GM19467 (cell line): ENCODE measurements around the gene ATG13.

Experiments used
- ATAC-seq: cut with Tn5 transposase; IDR thresholded peaks from one replicate; pipeline ENCODE4 v1.9.1; 2021; ENCODE audit warnings: mild to moderate bottlenecking, moderate library complexity; ENCODE audit not compliant: unreplicated experiment

ATG13 gene

GRCh38 chr11:46674463-46675287 is 57.3 kb downstream of the ATG13 start:
- ATAC-seq: no peak

GRCh38 chr11:46675288-46675851 is 58.0 kb downstream of the ATG13 start:
- no peak for ATAC-seq

- ATAC-seq: no peak
Measured at GRCh38 chr11:46675949-46676348, 58.6 kb downstream of the ATG13 start.

- ATAC-seq: no peak
Measured at GRCh38 chr11:46676436-46677158, 59.2 kb downstream of the ATG13 start.

DNA sequence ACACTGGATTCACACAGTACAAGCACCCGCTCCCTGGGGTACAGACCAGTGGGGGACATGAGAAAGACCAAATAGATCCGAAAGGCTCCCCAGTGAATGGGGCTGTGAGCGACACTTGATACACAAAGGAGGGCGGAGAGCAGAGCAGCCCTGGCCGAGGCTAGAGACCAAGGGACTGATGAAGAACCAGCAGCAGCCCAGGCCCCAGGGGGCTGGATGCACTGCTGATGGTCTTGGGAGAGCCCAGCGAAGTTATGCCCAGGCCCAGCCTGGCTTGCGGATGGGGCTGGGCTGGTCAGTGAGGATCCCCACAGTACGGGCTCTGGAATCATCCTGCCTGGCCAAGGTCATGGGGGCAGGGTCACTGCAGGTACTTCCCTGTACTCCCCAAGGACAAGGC is 59.8 kb downstream of the ATG13 start:
- ATAC-seq: no peak

DNA sequence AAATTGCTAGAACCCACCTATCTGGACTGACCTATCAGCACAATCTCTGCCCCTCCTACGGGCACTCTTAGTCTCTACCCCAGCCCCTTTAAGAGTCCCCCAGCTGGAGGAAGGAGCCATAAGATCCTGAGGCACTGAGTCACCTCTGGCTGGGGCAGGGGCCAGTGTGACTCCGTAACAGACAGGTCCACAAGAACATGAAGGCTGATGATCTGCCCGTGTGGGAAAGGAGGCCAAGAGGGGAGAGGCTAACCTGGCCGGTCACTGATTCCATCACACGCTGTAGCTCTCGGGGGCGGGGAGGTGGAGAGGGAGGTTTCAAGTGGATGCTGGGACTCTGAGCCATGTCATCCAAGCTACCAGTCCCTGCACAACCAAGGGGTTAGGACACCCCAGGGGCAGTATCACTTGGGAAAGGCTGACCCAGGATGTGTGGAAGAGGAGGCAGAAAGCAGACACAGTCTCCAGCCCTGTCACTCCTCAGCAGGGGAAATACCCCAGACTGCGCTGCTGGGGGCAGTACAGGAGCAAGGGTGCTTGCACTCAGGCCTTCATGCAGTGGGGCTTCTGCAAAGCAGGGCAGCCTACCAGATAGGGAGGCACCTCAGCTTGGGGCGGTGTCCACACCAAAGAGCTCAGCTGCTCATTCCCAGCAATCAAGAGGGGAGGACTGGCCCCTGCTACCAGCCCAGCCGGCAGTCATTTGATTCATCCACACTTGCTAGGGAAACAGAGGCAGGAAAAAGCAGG is 60.8 kb downstream of the ATG13 start:
- ATAC-seq: no peak

DNA sequence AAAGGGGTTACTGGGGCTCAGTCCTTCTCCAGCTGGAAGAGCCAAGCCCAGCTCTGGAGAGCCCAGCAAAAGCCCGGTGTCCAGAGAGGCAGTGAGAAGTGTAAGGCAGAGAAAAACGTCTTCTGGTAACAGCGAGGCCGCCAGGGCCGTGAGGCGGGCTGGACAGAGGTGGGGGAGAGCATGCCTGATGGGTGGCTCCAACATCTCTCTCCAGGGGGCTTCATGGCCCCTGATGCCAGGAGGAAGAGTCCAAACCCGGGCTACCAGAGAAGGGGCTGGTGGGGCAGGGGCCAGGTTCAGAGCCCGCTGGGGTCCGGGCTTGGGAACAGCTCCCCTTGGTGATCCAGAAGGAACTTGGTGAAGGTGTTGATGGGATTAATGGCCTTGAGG is 61.4 kb downstream of the ATG13 start:
- ATAC-seq: no peak

DNA sequence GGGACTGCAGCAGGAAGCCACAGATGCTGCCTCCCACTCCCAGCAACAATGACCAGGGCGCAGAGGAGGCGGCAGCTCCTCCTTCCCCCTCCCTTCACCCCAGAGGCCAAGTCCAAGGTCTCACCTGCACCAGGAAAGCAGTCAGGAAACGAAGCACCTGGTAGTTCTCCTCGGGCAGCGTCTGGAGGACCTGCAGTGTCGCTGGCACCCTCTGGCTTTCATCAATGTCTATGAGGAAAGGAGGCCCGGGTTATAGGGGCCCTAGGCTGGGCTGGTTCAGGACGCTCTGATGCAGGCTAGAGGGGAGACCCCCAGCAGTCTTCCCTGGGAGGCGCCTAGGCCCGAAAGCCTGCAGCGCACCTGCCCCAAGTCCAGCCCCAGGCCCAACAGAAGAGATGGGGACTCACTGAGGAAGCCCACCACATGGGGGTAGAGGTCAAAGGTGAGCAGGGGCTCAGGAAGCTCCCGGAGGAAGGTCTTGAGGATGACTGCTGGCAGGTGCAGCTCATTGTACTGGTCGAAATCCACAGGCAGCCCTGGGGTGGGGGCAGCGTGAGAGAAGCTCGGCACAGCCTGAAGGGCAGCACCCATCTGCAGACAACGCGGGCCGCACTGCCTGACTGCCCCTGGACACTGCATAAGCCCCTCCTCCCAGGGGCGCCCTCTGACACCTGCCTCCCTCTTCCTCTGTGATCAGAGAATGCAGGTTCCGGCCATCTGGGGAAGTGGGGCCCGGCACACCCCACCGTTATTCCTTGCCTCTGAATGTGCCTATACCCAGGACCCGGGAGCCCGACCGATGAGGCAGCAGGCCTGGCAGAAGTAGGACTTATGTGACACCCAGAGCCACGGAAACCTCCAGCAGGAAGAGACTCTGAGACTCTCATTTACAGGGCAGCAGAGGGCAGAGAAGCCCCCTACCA is 62.1 kb downstream of the ATG13 start:
- no peak for ATAC-seq

DNA sequence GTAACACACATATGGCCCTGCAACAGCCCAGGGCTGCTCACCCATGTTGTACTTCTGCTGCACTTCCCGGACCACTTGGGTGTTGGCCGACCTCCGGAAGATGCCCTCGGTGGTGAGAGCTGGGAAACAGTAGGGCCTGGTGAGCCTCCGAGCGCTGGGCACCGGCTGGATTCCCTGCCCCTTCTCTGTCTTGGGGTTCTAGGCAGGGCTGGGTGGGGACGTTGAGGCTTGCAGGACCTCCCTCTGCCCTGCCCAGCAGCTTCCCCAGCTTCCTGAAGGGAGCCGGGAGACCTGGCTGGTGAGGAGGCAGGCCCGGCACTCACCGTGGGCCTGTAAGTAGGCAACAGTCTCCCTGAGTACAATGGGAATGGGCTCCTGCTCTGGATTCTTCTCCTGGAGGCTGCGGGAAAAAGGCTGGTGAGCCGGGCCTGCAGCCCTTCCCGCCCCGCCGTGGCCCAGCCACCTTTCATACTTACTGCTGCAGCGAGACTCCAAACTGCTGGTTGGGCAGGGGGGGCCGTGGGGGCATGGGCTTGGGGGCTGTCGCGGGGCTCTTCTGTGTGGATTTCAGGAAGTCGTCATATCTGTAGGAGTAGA is 62.9 kb downstream of the ATG13 start:
- ATAC-seq: no peak

GRCh38 chr11:46680815-46681214 is 63.5 kb downstream of the ATG13 start:
- no peak for ATAC-seq

DNA sequence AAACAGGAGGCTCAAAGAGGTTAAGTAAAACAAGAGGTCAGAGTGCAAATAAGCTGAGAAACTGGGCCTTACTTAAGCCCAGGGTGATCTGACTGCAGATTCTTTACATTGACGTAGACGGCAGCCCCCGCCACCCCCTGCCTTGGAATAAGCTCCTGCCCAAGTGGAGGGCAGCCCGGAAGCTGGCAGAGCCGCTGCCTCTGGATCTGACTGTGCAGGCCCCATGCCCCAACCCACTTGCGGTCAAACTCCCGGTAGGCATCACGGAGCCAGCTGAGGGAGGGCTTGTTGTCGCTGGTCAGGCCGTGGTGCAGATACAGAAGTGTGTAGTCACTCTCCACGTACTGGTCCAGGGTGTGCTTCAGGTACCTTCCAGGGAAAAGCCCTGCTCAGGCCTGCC is 64.5 kb downstream of the ATG13 start:
- ATAC-seq: no peak

DNA sequence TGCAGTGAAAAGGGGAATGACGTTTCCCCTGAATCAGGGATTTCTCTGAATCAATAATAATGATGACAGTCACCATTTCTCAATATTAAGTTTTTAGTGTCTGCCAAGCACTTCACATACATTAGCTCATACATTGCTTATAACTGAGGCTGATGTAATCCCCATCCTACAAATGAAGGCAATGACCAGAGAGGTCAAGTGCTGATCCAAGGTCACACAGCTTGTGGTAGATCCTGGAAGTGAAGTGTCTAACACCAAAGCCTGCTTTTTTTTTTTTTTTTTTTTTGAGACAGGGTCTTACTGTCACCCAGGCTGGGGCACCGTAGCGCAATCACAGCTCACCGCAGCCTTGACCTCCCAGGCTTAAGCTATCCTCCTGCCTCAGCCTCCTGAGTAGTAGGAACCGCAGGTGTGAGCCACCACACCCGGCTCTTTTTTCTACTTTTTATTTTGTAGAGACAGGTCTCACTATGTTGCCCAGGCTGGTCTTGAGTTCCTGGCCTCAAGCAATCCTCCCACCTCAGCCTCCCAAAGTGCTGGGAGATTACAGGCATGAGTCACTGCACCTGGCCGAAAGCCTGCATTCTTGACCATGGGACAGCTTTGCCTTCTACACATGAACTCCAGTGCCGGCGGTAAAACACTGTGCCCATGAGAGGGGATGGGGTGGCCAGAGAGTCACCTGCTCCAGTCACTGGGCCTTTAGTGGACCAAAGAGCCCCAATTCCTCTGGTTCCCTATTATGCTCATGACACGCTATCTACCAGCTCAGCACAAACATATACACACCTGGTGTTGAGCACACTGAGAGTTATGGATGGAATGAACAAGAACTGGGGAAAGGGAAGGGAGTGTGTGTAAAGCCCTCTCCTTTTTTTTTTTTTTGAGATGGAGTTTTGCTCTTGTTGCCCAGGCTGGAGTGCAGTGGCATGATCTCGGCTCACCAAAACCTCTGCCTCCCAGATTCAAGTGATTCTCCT is 65.7 kb downstream of the ATG13 start:
- ATAC-seq: no peak

- ATAC-seq: no peak
Measured at GRCh38 chr11:46684367-46684766, 67.0 kb downstream of the ATG13 start.

DNA sequence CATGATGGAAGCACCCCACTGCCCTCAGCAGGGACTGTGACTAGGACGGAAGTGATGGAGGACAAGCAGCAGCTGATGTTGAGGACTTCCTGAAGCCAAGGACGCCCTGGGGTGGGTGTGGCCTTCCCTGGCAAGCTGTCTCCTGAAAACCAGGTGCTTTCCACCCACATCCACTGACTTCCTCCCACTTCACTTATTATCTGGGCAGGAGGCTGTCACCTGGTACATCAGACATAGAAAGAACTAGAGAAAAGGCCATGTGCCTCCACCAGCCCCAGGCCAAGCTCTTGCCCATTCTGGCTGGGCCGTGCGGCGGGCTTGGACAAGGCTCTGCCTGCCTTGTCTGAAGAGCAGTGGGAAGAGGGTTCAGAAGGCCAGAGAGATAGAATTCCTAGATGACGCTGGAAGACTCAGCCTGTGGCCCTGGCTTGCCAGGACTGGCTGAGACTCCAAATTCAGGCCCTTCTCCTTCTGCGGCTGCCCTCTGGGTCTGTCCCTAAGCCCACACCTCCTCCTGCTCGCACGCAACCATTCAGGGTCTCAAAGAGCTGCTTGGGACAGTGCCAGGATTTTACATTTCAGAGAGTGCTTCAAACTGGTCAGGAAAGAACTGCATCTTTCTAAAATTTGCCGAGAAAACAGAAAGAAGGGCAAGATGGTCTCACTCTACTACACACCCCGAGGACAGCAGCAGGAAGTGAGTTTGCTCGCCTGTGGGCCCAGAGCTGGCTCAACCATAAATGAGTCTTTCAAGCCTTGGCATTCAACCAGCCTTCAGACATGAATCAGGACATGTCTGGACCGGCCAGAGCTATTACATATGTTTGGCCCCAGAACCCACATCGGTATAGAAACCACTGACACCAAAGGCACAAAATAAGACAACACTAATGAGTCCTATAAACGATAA is 69.8 kb downstream of the ATG13 start:
- no peak for ATAC-seq

DNA sequence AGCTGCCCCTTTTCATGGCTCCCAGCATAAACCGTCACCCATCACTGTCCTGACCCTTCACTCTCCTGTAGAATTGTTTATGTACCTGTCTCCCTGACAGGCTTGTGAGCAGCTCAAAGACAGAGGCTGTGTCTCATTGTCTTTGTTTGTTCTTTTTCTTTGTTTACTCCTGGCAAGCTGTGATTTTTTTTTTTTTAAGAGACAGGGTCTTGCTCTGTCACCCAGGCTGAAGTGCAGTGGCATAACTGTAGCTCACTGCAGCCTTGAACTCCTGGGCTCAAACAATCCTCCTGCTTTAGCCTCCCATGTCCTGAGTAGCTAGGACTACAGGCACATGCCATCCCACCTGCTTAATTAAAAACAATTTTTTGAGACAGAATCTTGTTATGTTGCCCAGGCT is 73.3 kb downstream of the ATG13 start:
- no peak for ATAC-seq

- ATAC-seq: no peak
Measured at GRCh38 chr11:46692450-46692849, 75.1 kb downstream of the ATG13 start.

GRCh38 chr11:46693597-46694012 is 76.3 kb downstream of the ATG13 start:
- no peak for ATAC-seq

GRCh38 chr11:46694072-46694471 is 76.7 kb downstream of the ATG13 start:
- no peak for ATAC-seq
